ENCODE measurements around the gene VSIG10L.

The VSIG10L gene

GRCh38 chr19:51380379-51380778 is 38.4 kb upstream of the VSIG10L start:
- no peak for DNase-seq (ENCODE audit: low spot score)
- TF ChIP-seq CTCF (IDR thresholded peaks at IDR 0.05; ENCODE audit: borderline replicate concordance, control extremely low read depth, extremely low read depth, insufficient read depth, missing control alignments) = no peak
- in situ Hi-C loops (cut with MboI; ENCODE audit: low sequenced_read_pairs, unreplicated experiment) = no loop called here

GRCh38 chr19:51377422-51377821 is 35.5 kb upstream of the VSIG10L start:
- no peak for DNase-seq (ENCODE audit: low spot score)

GRCh38 chr19:51375504-51376221 is 33.7 kb upstream of the VSIG10L start:
- in situ Hi-C loops (cut with MboI; ENCODE audit: low sequenced_read_pairs, unreplicated experiment) = no loop called here
- DNase-seq (ENCODE audit: low spot score) = no peak
- TF ChIP-seq CTCF (IDR thresholded peaks at IDR 0.05; ENCODE audit: borderline replicate concordance, control extremely low read depth, extremely low read depth, insufficient read depth, missing control alignments) = no peak

More at GRCh38 chr19:51377422-51377821, 35.5 kb upstream of the VSIG10L start:
- in situ Hi-C loops (cut with MboI; ENCODE audit: low sequenced_read_pairs, unreplicated experiment) = no loop called here
- no peak for TF ChIP-seq CTCF (IDR thresholded peaks at IDR 0.05; ENCODE audit: borderline replicate concordance, control extremely low read depth, extremely low read depth, insufficient read depth, missing control alignments)

- in situ Hi-C loops (cut with MboI; ENCODE audit: low sequenced_read_pairs, unreplicated experiment) = no loop called here
- TF ChIP-seq CTCF (IDR thresholded peaks at IDR 0.05; ENCODE audit: borderline replicate concordance, control extremely low read depth, extremely low read depth, insufficient read depth, missing control alignments) = no peak
- DNase-seq (ENCODE audit: low spot score) = peak; percentile 79
Observed at GRCh38 chr19:51372649-51373504, 30.9 kb upstream of the VSIG10L start, which contains the start of gene NKG7. Gene NKG7 (minus strand): TSS chr19:51372654. CDS start chr19:51372535, 119 bp downstream.

- in situ Hi-C loops (cut with MboI; ENCODE audit: low sequenced_read_pairs, unreplicated experiment) = no loop called here
- no peak for TF ChIP-seq CTCF (IDR thresholded peaks at IDR 0.05; ENCODE audit: borderline replicate concordance, control extremely low read depth, extremely low read depth, insufficient read depth, missing control alignments)
- no peak for DNase-seq (ENCODE audit: low spot score)
Observed at GRCh38 chr19:51372021-51372648, 30.2 kb upstream of the VSIG10L start.

GRCh38 chr19:51371186-51371690 is 29.3 kb upstream of the VSIG10L start:
- no peak for TF ChIP-seq CTCF (IDR thresholded peaks at IDR 0.05; ENCODE audit: borderline replicate concordance, control extremely low read depth, extremely low read depth, insufficient read depth, missing control alignments)
- in situ Hi-C loops (cut with MboI; ENCODE audit: low sequenced_read_pairs, unreplicated experiment) = no loop called here
- no peak for DNase-seq (ENCODE audit: low spot score)
